NCI-H2227 treated with DMSO at 0.1 percent for 48 hours (cell line): ENCODE measurements around the gene IFNA7.
"Not testable (repeated sequence)": the region's sequence is repeated elsewhere in the genome, so short reads cannot be mapped to it uniquely, and the experiment has no call there.

Experiments used
- DNase-seq: peaks from one replicate; lab custom pipeline; 2025; lab: John Stamatoyannopoulos, UW

IFNA7 gene

DNA sequence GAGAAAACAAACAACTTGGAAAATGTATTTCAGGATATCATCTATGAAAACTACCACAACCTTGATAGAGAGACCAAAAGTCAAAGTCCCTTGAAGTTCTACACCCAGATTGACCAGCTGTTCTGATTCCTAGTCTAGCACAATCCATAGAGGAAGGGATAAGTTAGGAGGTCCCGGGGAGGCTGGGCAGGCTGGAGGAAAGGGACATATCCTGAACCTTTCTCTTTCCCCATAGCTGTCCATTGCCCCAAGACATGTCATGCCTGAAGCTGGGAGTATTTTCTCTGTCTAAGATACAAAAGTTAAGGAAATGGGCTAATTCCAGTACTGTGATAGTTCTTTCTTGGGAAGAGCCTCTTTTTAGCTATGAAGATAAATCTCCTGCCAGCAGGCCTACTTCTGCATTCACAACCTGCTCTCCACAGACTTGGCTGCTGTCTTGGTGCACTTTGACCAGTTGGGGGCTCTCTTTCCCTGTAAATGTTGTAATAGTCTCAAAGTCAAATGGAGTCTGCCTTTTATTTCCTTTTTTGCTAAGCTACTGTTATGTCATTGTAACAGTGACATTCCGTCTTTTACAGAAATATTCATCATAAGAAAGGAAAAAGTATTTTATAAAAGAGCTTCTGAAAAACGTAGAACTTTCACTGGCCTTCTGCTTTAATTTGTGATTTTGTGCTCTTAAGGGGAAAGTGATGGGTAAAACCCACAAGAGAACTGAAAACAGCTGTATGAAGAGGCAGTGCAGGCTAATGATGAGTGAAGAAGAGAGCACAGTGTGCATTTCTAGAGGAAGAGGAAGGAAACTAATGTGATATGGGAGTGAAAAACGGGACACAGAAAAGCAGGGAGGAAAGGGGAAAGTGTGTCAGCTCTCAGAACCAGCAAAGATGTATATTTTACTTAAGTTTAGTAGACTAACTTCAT, 18.9 kb downstream of the IFNA7 start:
- not testable (repeated sequence) for DNase-seq

DNA sequence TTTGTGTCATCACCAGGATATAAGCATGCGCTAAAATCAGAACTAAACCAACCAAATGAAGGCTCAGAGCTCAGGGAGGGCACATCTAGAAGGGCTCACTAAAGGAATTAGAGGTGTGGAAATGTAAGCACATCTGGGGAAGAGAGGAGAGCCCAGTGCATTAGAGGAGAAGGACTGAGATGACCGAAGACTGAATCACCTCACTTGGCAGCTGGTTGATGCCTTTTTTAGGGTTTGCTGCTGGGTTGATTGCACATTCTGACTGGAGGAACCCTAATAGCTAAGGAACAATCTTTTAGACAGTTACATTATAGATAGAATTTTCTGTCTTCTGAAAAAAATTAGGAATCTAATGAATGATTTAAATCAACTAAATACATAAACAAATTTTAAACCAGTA, 27.3 kb downstream of the IFNA7 start:
- DNase-seq: no peak

DNA sequence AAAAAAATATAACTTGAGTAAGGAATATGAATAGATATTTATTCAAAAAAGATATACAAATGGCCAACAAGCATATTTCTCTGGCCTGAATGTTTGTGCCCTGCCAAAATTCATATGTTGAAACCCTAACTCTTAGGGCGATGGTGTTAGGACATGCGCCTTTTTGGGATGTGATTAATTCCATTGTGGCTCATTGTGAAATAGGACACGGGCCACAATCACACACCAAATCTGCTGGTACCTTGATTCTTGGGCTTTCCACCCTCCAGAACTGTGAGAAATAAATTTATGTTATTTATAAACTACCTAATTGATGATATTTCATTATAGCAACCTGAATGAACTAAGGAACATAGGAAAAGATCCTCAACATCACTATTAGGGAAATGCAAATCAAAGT, 29.8 kb downstream of the IFNA7 start:
- no peak for DNase-seq

DNA sequence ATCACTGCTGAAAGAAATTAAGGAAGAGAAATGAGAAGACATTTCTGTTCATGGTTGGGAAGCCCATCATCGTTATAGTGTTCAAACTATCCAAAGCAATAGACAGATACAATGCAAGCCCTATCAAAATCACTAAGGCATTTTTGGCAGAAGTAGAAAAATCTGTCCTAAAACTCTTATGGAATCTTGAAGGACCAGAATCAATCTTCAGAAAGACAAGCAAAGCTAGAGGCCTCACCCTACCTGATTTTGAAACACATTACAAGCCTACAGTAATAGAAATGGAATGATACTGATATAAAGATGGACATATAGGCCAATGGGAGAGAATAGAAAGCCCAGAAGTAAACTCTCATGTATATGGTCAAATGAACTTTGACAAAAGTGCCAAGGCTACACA, 30.7 kb downstream of the IFNA7 start:
- no peak for DNase-seq

DNA sequence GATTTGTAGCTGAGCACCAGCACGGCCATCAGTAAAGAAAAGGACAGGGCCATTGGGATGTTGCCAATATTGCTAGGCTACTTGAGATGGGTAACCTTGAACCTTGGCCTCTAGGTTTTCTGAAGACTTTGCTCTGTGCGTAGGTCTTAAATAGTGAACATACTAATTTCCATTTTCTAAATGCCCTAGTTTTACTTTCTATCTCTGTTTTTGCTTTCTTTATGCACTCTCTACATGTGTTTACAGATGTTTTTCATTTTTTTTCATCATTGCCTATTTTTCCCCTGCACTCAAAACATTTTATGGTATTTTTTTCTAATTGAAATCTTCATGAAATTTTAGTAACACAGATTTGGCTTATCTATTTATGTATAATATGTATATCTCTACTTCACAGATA, 35.4 kb downstream of the IFNA7 start, which contains the start of gene IFNA21:
IFNA21 (minus strand) TSS at position 101 of the 400 bp plus-strand sequence; CDS start at position 53, 48 bp downstream.
- DNase-seq: not testable (repeated sequence)

DNA sequence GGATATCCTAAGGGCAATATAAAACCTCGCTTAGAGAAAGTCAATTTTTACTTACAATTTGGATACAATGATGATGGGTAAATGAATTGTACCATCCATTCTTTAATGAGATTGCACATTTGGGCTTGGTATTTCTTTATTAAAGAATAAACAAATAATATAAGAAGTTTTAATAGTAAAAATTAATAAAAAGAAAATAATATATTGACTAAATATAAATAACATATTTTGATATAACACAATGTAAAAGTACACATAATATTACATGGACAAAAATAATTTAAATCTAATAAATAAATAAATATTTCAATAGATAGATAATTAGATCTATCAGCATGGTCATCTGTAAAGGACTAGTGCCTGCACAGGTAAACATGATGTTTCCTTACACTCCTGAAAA, 36.5 kb downstream of the IFNA7 start:
- DNase-seq: no peak

DNA sequence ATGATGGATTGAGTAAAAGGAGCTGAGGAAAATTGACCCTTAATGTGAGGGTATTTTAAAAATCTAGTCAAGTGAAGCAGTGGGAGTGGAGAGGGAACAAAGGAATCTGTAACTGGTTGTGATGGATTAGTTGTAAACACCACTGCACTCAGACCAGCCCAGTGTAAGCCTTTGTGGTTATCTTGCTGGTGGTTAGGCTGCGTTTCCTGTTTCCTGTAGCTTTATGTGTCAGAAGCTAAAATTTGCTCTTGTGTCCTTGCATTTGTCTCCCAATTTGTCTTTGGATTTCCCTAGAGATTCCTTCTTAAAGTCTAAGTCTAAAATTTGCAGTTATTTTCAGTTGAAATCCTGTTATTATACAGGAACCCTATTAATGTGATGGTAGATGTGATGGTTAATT, 41.8 kb downstream of the IFNA7 start:
- DNase-seq: no peak

DNA sequence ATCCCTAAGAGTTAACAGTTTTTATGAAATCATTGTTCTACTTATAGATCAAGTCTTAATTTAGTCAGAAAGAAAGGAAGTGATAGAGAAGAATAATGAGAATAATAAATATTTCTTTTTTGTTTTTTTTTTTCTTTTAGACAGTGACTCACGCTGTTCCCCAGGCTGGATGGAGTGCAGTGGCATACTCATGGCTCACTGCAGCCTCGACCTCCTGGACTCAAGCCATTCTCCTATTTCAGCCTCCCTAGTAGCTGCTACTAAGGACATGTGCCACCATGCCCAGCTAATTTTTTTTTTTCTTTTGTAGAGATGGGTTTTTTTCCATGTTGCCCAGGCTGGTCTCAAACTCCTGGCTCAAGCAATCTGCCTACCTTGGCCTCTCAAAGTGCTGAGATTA, 46.5 kb downstream of the IFNA7 start:
- DNase-seq: no peak

DNA sequence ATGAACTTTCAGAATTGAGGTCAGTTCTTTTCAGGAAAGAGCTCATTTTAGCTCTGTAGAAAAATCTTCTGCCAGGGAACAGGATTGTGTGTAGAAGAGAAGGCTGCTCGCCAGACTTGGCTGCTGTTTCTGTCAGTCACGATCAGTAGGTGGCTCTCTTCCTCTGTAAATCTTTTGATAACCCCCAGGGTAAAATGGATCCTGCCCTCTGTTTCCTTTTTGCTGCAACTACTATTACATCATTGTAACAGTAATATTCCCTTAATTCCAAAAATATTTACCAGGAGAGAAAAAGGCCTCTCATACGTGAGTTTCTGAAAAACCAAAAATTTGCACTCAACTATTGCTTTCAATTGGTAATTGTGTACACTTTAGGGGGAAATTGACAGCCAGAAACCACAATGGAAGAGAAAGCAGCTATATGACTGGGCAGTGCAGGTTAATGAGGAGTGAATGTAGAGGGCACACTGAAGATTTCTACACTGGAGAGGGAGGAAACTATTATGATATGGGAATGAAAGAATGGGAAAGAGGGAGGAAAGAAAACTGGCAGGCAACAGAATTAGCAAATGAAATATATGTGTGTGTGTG, 47.9 kb downstream of the IFNA7 start:
- no peak for DNase-seq

DNA sequence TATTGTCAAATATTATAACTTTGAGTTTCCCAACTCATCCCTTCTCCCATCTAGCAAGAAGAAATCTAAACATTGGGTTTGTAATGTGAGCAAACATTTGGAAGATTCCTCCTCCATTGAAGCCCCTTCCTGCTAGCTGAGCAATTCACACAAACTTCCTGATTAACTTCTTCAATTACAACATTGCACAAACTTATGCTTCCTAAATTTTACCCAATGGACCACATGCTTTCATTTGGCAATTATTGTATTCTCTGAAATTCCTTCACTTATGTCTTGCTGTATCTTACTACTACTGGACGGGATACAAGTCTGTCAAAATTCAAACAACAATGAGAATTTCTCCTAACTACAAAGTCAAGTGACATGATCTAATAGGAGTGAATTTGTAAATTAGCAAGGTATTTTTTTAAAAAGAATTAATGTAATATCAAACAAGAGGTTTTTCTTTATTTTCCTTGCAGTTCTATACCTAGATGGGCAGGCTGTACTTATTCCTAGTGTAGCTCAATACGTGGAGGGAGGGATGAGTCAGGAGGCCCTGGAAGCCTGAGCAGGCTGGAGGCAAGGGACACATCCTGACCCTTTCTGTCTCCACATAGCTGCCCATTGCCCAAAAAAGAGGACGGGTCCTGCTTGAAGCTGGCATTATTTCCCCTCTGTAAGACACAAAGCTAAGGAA, 48.5 kb downstream of the IFNA7 start:
- DNase-seq: no peak
